PC-9 (cell line): ENCODE measurements around the gene TJP2. TPM values are rescaled to one million over a fixed set of nuclear protein-coding genes. Genes with fewer than 3 reads are reported as not detected.

Experiments
- BruUV-seq: library from RNA; stranded (reverse); fragments of 400-500 nt; replicated peaks from 2 replicates; lab custom pipeline; 2021; lab: Mats Ljungman, UMichigan
- CTCF ChIA-PET: fragments of 300-600 bp; sonication (Branson Sonifier 250); formaldehyde crosslinking; loops from one replicate; lab custom pipeline; 2022; ENCODE audit warnings: antibody characterized with exemption; lab: Charles Lee
- POLR2A ChIA-PET: fragments of 300-600 bp; sonication (Branson Sonifier 250); formaldehyde crosslinking; loops from one replicate; lab custom pipeline; 2022; ENCODE audit warnings: antibody characterized with exemption; ENCODE audit not compliant: unreplicated experiment; lab: Charles Lee
- DNase-seq, 2 experiments: peaks; one replicate each; pipeline versions ENCODE4 v3.0.0 to v3.0.0-alpha.2; 2015 to 2022; ENCODE audit warnings: mixed read lengths in 1 of 2
- H2AFZ ChIP-seq: fragments of 200-600 bp; sonication (generic); 2 replicates; pipeline ENCODE4 v1.8.1; 2017; ENCODE audit warnings: antibody characterized with exemption
- H3F3A ChIP-seq: fragments of 200-600 bp; sonication (generic); 2 replicates; pipeline ENCODE4 v1.8.1; 2017; ENCODE audit warnings: antibody characterized with exemption, mild to moderate bottlenecking, low read depth; ENCODE audit not compliant: insufficient read depth
- H3K27ac ChIP-seq: fragments of 200-600 bp; sonication (generic); 2 replicates; pipeline ENCODE4 v1.6.1; 2016; ENCODE audit warnings: mixed run types
- H3K27me3 ChIP-seq: fragments of 200-600 bp; sonication (generic); 2 replicates; pipeline ENCODE4 v1.6.1; 2016; ENCODE audit warnings: low read depth, mixed run types; ENCODE audit not compliant: insufficient read depth
- H3K36me3 ChIP-seq: fragments of 200-600 bp; sonication (generic); 2 replicates; pipeline ENCODE4 v1.6.1; 2016; ENCODE audit warnings: low read depth, mixed run types
- H3K4me1 ChIP-seq: fragments of 200-600 bp; sonication (generic); replicated peaks from 2 replicates; pipeline ENCODE4 v1.6.1; 2016; ENCODE audit warnings: mixed run types; ENCODE audit not compliant: insufficient read depth
- H3K4me2 ChIP-seq: fragments of 200-600 bp; sonication (generic); 2 replicates; pipeline ENCODE4 v1.6.1; 2017; ENCODE audit warnings: mixed run types
- H3K4me3 ChIP-seq: fragments of 200-600 bp; sonication (generic); 2 replicates; pipeline ENCODE4 v1.6.1; 2016; ENCODE audit warnings: mixed run types
- H3K79me2 ChIP-seq: fragments of 200-600 bp; sonication (generic); 2 replicates; pipeline ENCODE4 v1.6.1; 2017; ENCODE audit warnings: low read depth, mixed run types
- H3K9me2 ChIP-seq: fragments of 200-600 bp; sonication (generic); 2 replicates; pipeline ENCODE4 v1.8.1; 2017; ENCODE audit warnings: mild to moderate bottlenecking; ENCODE audit not compliant: insufficient read depth
- H3K9me3 ChIP-seq: fragments of 200-600 bp; sonication (generic); 2 replicates; pipeline ENCODE4 v1.8.1; 2016; ENCODE audit warnings: low read depth; ENCODE audit not compliant: insufficient read depth
- H4K20me1 ChIP-seq: fragments of 200-600 bp; sonication (generic); 2 replicates; pipeline ENCODE4 v1.8.1; 2017; ENCODE audit not compliant: insufficient read depth
- CTCF ChIP-seq: fragments of 200-600 bp; sonication (generic); conservative IDR thresholded peaks from 2 replicates; pipeline ENCODE4 v1.6.1; 2017; ENCODE audit warnings: mixed run types, antibody characterized with exemption, mild to moderate bottlenecking, moderate library complexity
- EZH2 ChIP-seq: fragments of 200-600 bp; sonication (generic); IDR thresholded peaks from 2 replicates; pipeline ENCODE4 v1.8.0; 2017; ENCODE audit warnings: antibody characterized with exemption, low read depth
- intact Hi-C: fragments of 100-400 bp; cut with micrococcal nuclease; formaldehyde crosslinking; loops from one replicate; pipeline ENCODE4 v1.10.0; 2022; ENCODE audit not compliant: unreplicated experiment
- total RNA-seq: library from RNA; stranded (reverse); gene quantifications from 2 replicates; pipeline ENCODE4 v1.2.3, GENCODE V29; 2021

Gene TJP2
- total RNA-seq, 1 experiment from 2014 or later: 143 TPM

DNA sequence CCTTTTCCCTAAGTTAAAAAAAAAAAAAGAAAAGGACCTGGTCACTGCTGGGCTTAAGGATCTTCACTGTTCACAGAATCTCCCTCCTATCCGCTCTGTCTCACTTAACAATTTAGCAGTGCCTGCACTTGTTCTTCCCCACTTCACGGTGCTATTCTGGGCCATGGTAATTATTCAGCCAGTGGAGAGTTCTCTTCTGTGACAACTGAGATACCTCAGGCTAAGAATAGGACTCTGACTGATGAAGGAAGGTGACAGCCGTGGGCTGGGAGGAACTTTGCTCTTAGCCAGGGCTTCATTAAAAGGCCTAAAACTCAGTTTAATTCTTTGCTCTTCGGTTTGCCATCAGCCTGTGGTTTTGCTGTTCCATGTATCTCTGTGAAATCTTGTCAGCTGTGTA, 99.1 kb downstream of the TJP2 start:
- no peaks in the 10 kb centered on the region for H3K27me3 ChIP-seq
- H3K9me2 ChIP-seq: no peaks in the 10 kb centered on the region
- no peaks in the 10 kb centered on the region for H4K20me1 ChIP-seq
- no peak overlapping the region for H3K27ac ChIP-seq
- H3K4me1 ChIP-seq: no peaks in the 10 kb centered on the region
- no peaks in the 10 kb centered on the region for H3K9me3 ChIP-seq
- H3K4me3 ChIP-seq: no peak overlapping the region
- no peak for TF ChIP-seq CTCF
- no peak for TF ChIP-seq EZH2
- ChIA-PET CTCF (no interaction called here), POLR2A (no interaction called here)
- no peak for DNase-seq
- no peaks in the 10 kb centered on the region for H3K79me2 ChIP-seq
- H3K4me2 ChIP-seq: no peak overlapping the region
- H2AFZ ChIP-seq: no peak overlapping the region
- H3K36me3 ChIP-seq: no peaks in the 10 kb centered on the region
- H3F3A ChIP-seq: no peaks in the 10 kb centered on the region
- intact Hi-C loops: no loop called here
- BruUV-seq: no TSS peak

- Histone ChIP-seq H3K79me2 (no peaks in the 10 kb centered on the region), H3K4me2 (no peak overlapping the region), H3K36me3 (no peaks in the 10 kb centered on the region), H3K27me3 (no peaks in the 10 kb centered on the region), H3K4me1 (no peaks in the 10 kb centered on the region), H3K27ac (no peak overlapping the region), H4K20me1 (no peaks in the 10 kb centered on the region), H2AFZ (no peak overlapping the region), H3K9me2 (no peaks in the 10 kb centered on the region), H3F3A (no peaks in the 10 kb centered on the region), H3K9me3 (no peaks in the 10 kb centered on the region), H3K4me3 (no peak overlapping the region)
- peak in 1 of 2 experiments; percentile 40 for DNase-seq
- BruUV-seq: no TSS peak
- ChIA-PET CTCF (no interaction called here), POLR2A (no interaction called here)
- intact Hi-C loops: no loop called here
- TF ChIP-seq EZH2 (no peak), CTCF (no peak)
Measured at GRCh38 chr9:69276775-69277174, 102.7 kb downstream of the TJP2 start.

DNA sequence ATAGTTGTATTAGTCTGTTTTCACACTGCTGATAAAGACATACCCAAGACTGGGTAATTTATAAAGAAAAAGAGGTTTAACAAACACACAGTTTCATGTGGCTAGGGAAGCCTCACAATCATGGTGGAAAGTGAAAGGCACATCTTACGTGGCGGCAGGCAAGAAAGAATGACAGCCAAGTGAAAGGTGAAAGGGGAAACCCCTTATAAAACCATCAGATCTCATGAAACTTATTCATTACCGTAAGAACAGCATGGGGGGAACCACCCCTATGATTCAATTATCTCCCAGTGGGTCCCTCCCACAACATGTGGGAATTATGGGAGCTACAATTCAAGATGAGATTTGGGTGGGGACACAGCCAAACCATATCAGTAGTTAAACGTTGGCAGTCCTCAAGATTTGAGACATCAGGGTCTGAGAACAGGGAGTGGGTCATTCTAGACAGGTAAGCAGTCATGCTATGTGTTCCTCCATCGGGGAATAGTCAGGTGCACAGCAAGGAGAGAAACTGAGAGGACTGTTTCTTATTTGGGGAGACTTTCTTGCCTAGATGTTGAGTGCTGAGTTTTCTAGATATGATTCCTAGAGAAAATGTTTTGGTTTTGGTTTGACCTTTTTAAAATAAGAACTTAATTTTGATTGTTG, 105.1 kb downstream of the TJP2 start:
- CTCF ChIA-PET: no interaction called here

More for the DNA sequence above, 105.1 kb downstream of the TJP2 start:
- Histone ChIP-seq H3K79me2 (no peaks in the 10 kb centered on the region), H2AFZ (no peak overlapping the region), H3K9me2 (no peaks in the 10 kb centered on the region), H3K27ac (no peak overlapping the region), H4K20me1 (no peaks in the 10 kb centered on the region), H3K27me3 (no peaks in the 10 kb centered on the region), H3K36me3 (no peaks in the 10 kb centered on the region), H3F3A (no peaks in the 10 kb centered on the region), H3K4me2 (no peak overlapping the region), H3K4me3 (no peak overlapping the region), H3K9me3 (no peaks in the 10 kb centered on the region), H3K4me1 (no peaks in the 10 kb centered on the region)
- intact Hi-C loops: no loop called here
- DNase-seq: no peak
- TF ChIP-seq CTCF: no peak
- no peak for TF ChIP-seq EZH2
- POLR2A ChIA-PET: no interaction called here
- BruUV-seq: no TSS peak
